ENCODE measurements around the gene PRR16.
"Not testable (repeated sequence)": the region's sequence is repeated elsewhere in the genome, so short reads cannot be mapped to it uniquely, and the experiment has no call there.

The PRR16 gene

DNA sequence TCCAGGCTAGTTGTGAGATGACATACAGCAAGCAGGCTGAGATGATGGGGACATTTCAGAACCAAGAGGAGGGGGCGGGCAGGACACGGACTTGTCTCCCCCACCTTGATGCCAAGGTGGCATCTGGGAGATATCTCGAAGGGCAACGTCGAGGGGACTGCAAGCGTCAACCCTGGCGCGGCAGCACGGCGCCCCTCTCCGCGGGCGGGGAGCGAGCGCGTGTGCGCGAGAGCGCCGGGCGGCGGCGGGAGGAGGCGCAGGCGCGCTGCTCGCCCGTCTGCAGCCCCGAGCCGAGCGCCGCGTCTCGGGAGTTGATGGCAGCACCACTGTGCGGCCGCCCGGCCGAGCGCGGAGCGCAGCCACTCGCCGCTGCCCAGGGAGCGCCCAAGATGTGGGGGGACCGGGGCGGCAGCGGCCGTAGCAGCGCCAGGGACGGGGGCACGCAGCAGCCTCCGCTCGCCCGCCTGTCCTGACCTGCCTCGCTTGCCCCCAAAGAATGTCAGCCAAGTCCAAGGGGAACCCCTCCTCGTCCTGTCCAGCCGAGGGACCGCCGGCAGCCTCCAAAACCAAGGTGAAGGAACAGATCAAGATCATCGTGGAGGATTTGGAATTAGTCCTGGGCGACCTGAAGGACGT, at the start of gene PRR16:
Gene PRR16, plus strand, starts transcription at position 310 of the 636 bp plus-strand sequence.
- Mint-ChIP-seq H3K9me3 (no peaks in the 10 kb centered on the region), H3K4me3 (peak within 1 kb of the TSS; percentile 77), H3K36me3 (ENCODE audit: low read depth) (peaks cover 5% of the 10 kb centered on the region), H3K4me1 (ENCODE audit: low read depth) (peaks cover 36% of the 10 kb centered on the region), H3K27me3 (peaks cover 22% of the 10 kb centered on the region), H3K27ac (peak within 1 kb of the TSS; percentile 47)
- intact Hi-C loops (cut with micrococcal nuclease) = loop anchor here (10.0 kb wide), 1 partner anchor 369 kb away; no protein-coding TSS in a partner anchor

- Mint-ChIP-seq H3K36me3 (ENCODE audit: low read depth) (no peaks in the 10 kb centered on the region), H3K27ac (no peak overlapping the region)
- intact Hi-C loops (cut with micrococcal nuclease) = no loop called here
Observed at GRCh38 chr5:120415985-120416384, 48.1 kb upstream of the PRR16 start.

DNA sequence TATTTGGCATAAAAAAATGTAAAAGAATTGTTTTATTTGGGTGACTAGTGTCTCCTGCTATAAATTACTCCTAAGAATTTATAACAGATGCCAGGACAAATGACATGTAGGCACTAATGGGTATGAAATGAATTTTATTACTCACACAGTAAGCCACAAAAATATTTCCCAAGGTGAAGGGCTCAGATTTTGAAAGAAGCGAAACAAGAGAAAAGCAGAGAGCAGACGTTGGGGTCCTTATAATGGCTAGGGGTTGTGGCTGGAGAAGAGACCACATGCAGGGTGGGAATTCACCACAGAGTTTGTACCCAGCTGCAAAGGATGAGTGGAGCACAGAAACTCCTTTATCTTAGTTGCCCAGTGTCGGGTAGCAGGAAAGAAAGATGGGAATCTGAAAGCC, 45.0 kb upstream of the PRR16 start:
- Mint-ChIP-seq H3K36me3 (ENCODE audit: low read depth) (no peaks in the 10 kb centered on the region), H3K9me3 (no peaks in the 10 kb centered on the region), H3K27ac (no peak overlapping the region), H3K27me3 (no peaks in the 10 kb centered on the region), H3K4me3 (no peak overlapping the region), H3K4me1 (ENCODE audit: low read depth) (no peaks in the 10 kb centered on the region)
- intact Hi-C loops (cut with micrococcal nuclease) = no loop called here

More at GRCh38 chr5:120415985-120416384, 48.1 kb upstream of the PRR16 start:
- H3K4me1 Mint-ChIP-seq (ENCODE audit: low read depth) = no peaks in the 10 kb centered on the region
- no peaks in the 10 kb centered on the region for H3K27me3 Mint-ChIP-seq
- peaks cover 1% of the 10 kb centered on the region for H3K9me3 Mint-ChIP-seq
- no peak overlapping the region for H3K4me3 Mint-ChIP-seq

- H3K27me3 Mint-ChIP-seq; H3K27ac Mint-ChIP-seq; H3K36me3 Mint-ChIP-seq (ENCODE audit: low read depth); H3K4me1 Mint-ChIP-seq (ENCODE audit: low read depth); H3K4me3 Mint-ChIP-seq; intact Hi-C loops (cut with micrococcal nuclease): not testable (repeated sequence)
- H3K9me3 Mint-ChIP-seq = peaks cover 64% of the 10 kb centered on the region
Observed at GRCh38 chr5:120426633-120427275, 37.3 kb upstream of the PRR16 start.

GRCh38 chr5:120430572-120430971, 33.5 kb upstream of the PRR16 start:
- H3K27ac Mint-ChIP-seq = no peak overlapping the region
- no peaks in the 10 kb centered on the region for H3K36me3 Mint-ChIP-seq (ENCODE audit: low read depth)
- no peaks in the 10 kb centered on the region for H3K27me3 Mint-ChIP-seq
- no peak overlapping the region for H3K4me3 Mint-ChIP-seq
- no peaks in the 10 kb centered on the region for H3K4me1 Mint-ChIP-seq (ENCODE audit: low read depth)
- intact Hi-C loops (cut with micrococcal nuclease) = no loop called here
- H3K9me3 Mint-ChIP-seq = peaks cover 61% of the 10 kb centered on the region

DNA sequence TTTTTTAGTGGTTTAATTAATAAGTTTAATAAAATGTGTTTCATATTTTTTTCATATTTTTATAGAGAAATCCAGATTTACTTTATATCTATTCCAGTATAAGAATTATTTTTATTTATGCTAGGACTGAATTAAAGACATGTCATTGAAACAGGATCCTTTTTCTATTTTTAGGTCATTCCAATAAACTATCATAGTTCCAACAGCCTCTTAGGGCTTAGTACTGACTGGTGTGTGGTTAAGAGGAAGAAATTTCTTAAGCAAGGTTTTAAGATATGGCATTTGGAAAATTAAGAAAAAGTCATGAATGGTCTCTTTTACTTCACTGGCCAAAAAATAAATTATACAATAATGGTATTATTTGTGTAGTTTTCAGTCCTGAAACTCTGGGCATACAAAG, 31.2 kb upstream of the PRR16 start:
- Mint-ChIP-seq H3K36me3 (ENCODE audit: low read depth) (no peaks in the 10 kb centered on the region), H3K4me1 (ENCODE audit: low read depth) (peaks cover 13% of the 10 kb centered on the region), H3K27me3 (no peaks in the 10 kb centered on the region), H3K9me3 (peaks cover 54% of the 10 kb centered on the region), H3K27ac (no peak overlapping the region), H3K4me3 (no peak overlapping the region)
- intact Hi-C loops (cut with micrococcal nuclease) = no loop called here

DNA sequence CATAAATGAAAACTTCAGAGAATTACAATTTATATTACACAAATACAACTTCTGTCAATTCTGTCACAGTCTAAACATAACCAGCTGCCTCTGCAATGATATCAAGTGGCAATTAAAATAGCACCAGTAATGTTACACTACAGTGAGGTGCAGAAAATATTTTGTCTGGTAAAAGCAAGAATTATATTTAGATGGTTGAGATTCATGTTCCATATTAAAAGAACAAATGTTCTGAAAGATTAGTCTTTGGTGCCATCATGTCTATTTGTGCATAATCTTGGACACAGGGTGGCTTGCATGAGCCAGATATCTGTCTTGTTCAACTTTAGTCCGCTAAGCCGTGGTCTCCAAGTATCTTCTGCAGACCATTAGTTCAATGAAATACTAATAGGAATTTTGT, 29.0 kb upstream of the PRR16 start:
- H3K9me3 Mint-ChIP-seq = peaks cover 33% of the 10 kb centered on the region
- no peaks in the 10 kb centered on the region for H3K36me3 Mint-ChIP-seq (ENCODE audit: low read depth)
- H3K27me3 Mint-ChIP-seq = no peaks in the 10 kb centered on the region
- intact Hi-C loops (cut with micrococcal nuclease) = no loop called here
- no peak overlapping the region for H3K27ac Mint-ChIP-seq
- H3K4me3 Mint-ChIP-seq = no peak overlapping the region
- peaks cover 15% of the 10 kb centered on the region for H3K4me1 Mint-ChIP-seq (ENCODE audit: low read depth)

DNA sequence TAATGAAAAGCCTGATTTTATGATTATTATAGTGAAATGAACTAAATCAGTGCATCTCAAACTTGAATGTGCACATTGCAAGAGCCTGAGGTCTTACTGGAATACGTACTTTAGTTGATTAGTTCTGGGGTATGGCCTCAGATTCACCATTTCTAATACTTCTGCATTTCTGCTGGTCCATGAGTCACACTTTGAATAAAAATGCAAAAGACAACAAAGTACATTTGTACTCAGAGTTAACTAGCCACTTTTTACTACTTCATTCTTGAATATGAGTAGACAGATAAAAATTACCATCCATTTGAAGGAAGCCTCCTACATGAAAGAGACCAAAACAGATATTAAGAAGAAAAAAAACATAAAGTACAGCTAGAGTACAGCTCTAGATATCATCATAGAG, 27.1 kb upstream of the PRR16 start:
- intact Hi-C loops (cut with micrococcal nuclease) = no loop called here
- peaks cover 15% of the 10 kb centered on the region for H3K4me1 Mint-ChIP-seq (ENCODE audit: low read depth)
- H3K27me3 Mint-ChIP-seq = no peaks in the 10 kb centered on the region
- no peak overlapping the region for H3K27ac Mint-ChIP-seq
- H3K4me3 Mint-ChIP-seq = no peak overlapping the region
- peaks cover 15% of the 10 kb centered on the region for H3K9me3 Mint-ChIP-seq
- no peaks in the 10 kb centered on the region for H3K36me3 Mint-ChIP-seq (ENCODE audit: low read depth)

DNA sequence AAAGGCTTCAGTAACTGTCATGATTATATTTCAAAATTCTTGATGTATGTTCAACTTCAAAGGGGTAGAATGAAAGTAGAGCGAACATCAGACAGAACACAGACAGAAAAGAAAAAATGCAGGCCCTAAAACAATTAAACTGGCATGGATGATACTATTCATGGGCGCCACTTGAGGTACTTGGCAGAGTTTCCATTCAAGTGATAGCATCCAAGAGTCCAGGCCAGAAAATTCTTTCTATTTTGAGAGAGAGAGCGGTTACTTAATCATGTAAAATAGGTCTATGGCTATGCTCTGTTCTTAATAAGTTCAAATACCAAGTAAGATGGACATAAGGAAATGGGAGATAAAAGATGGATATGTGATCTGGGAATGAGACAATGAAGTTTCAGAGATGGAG, 21.4 kb upstream of the PRR16 start:
- Mint-ChIP-seq H3K27ac (no peak overlapping the region), H3K9me3 (no peaks in the 10 kb centered on the region), H3K4me3 (no peak overlapping the region), H3K36me3 (ENCODE audit: low read depth) (no peaks in the 10 kb centered on the region), H3K27me3 (no peaks in the 10 kb centered on the region), H3K4me1 (ENCODE audit: low read depth) (peaks cover 4% of the 10 kb centered on the region)
- intact Hi-C loops (cut with micrococcal nuclease) = no loop called here

DNA sequence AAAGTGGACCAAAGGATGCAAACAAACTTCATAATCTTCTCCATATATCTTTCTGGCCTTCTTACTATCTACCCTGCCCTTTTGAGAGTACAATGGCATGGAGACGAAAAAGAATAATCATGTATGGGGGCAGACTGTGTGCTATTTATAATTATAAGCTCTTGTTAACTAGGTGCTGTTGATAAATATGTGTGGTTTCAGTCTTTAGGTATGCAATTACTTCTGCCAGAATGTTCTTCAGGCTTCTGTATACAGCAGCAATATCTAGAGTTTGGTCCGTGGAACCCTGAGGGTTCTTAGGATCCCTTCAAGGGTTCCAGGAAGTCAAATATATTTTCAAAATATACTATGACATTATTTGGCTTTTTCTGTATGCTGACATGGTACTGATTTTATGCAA, 20.5 kb upstream of the PRR16 start:
- Mint-ChIP-seq H3K27ac (no peak overlapping the region), H3K9me3 (no peaks in the 10 kb centered on the region), H3K36me3 (ENCODE audit: low read depth) (no peaks in the 10 kb centered on the region), H3K27me3 (no peaks in the 10 kb centered on the region), H3K4me3 (no peak overlapping the region), H3K4me1 (ENCODE audit: low read depth) (no peaks in the 10 kb centered on the region)
- intact Hi-C loops (cut with micrococcal nuclease) = no loop called here

DNA sequence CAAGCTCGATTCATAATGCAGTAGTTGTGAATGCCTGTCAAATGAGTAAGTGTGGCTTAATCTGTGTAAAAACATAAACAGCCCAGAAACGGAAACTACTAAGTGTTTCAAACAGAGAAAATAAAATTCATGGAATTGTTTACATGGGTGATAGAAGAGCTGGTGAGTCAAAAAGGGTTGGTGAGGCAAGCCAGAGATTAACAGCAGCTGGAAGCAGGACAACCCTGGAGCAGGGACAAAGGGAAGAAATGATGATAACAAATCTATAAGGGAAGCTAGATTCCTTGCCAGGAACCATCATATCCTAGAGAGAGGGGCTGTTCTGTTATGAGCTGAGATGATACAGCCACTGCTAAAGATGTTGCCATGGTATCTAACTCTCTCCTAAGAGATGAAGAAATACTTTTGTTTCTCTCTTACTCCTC, 18.0 kb upstream of the PRR16 start:
- Mint-ChIP-seq H3K9me3 (no peaks in the 10 kb centered on the region), H3K4me3 (no peak overlapping the region), H3K27ac (no peak overlapping the region), H3K4me1 (ENCODE audit: low read depth) (no peaks in the 10 kb centered on the region), H3K27me3 (no peaks in the 10 kb centered on the region), H3K36me3 (ENCODE audit: low read depth) (no peaks in the 10 kb centered on the region)
- intact Hi-C loops (cut with micrococcal nuclease) = no loop called here

DNA sequence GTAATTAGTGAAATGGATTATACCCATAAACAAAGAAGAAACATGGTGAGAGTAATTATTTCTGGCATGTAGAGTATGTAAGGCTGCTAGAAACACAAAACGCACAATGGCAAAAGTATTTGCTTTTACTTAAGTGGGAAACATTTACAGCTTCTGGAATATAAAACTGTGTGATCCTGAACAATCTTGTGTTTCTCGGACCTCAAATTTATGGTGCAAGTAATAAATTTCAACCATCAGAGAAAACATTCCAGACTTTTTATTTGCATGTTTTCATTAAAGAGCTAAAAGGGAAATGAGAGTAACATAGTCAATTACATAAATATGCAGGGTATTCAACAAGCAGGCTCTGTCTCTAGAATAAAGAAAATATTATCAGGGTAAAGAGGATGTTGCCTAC, 17.2 kb upstream of the PRR16 start:
- Mint-ChIP-seq H3K9me3 (no peaks in the 10 kb centered on the region), H3K27me3 (no peaks in the 10 kb centered on the region), H3K27ac (no peak overlapping the region), H3K36me3 (ENCODE audit: low read depth) (no peaks in the 10 kb centered on the region), H3K4me1 (ENCODE audit: low read depth) (no peaks in the 10 kb centered on the region), H3K4me3 (no peak overlapping the region)
- intact Hi-C loops (cut with micrococcal nuclease) = no loop called here

- H3K36me3 Mint-ChIP-seq (ENCODE audit: low read depth) = no peaks in the 10 kb centered on the region
- no peaks in the 10 kb centered on the region for H3K9me3 Mint-ChIP-seq
- H3K4me3 Mint-ChIP-seq = no peak overlapping the region
- H3K27me3 Mint-ChIP-seq = no peaks in the 10 kb centered on the region
- intact Hi-C loops (cut with micrococcal nuclease) = no loop called here
- no peaks in the 10 kb centered on the region for H3K4me1 Mint-ChIP-seq (ENCODE audit: low read depth)
- H3K27ac Mint-ChIP-seq = no peak overlapping the region
Observed at GRCh38 chr5:120447706-120448239, 16.3 kb upstream of the PRR16 start.

DNA sequence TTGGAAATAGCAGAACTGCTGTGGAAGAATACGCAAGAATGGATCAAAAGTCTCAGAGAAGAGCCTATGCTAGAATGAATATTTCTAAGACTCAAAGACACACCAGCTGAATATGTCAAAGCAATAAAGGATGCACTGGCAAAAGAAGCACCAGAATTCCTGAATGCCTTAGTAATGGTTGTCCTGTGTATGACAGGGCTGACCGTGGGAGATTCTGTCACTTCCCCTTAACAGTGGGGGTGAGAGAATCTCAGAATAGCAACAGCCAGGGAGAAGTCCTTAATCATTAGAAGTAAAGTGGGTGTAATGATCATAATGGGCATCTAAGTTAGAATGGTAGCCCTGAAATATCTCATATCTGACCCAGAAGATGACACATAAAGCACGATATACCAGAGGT, 14.6 kb upstream of the PRR16 start:
- intact Hi-C loops (cut with micrococcal nuclease) = no loop called here
- Mint-ChIP-seq H3K9me3 (no peaks in the 10 kb centered on the region), H3K4me1 (ENCODE audit: low read depth) (no peaks in the 10 kb centered on the region), H3K36me3 (ENCODE audit: low read depth) (no peaks in the 10 kb centered on the region), H3K27ac (no peak overlapping the region), H3K27me3 (no peaks in the 10 kb centered on the region), H3K4me3 (no peak overlapping the region)
